Measurements from ENCODE around the gene ROS1.
A peak's percentile ranks its signal among the peaks of the same experiment; 100 is the strongest.
"Not testable (repeated sequence)": the region's sequence is repeated elsewhere in the genome, so short reads cannot be mapped to it uniquely, and the experiment has no call there.

Gene ROS1

DNA sequence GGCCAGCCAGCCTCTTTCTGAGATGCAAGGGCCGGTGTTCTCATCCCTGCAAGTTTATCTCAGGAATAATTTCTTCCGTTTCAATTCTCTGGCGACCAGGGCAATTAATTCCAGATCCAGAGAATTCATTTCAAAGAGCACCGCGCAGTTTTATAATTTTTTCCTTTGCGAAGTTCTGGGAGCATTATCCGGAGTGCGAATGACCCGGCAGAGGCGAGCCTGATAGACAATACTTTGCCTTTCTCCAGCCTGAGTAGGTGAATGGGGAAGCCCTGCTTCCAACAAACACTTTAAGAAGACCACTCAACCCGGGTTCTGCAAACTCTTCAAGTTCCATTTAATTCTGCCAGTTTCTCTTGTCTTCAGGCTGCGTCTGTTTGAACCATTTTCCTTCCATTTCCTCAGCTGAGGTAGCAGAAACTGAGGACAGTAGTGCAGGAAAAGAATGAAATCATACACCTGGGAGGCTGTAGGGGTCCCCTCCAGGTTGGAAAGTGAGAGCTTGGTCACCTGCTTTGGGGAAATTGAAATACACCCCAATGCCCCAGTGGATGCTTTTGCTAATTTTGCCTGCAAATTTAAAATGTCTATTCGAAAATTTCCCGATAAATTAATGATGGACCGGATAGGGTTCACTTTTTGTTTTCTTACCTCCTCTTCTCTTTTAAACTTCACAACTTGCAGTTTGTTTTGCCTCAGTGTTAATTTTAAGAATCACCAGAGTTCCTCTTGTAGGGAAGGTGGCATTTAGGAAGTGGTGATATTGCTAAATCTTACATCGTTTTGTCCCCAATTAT lies 159.3 kb downstream of the ROS1 start:
- no peak for DNase-seq (ENCODE audit: low spot score)

DNA sequence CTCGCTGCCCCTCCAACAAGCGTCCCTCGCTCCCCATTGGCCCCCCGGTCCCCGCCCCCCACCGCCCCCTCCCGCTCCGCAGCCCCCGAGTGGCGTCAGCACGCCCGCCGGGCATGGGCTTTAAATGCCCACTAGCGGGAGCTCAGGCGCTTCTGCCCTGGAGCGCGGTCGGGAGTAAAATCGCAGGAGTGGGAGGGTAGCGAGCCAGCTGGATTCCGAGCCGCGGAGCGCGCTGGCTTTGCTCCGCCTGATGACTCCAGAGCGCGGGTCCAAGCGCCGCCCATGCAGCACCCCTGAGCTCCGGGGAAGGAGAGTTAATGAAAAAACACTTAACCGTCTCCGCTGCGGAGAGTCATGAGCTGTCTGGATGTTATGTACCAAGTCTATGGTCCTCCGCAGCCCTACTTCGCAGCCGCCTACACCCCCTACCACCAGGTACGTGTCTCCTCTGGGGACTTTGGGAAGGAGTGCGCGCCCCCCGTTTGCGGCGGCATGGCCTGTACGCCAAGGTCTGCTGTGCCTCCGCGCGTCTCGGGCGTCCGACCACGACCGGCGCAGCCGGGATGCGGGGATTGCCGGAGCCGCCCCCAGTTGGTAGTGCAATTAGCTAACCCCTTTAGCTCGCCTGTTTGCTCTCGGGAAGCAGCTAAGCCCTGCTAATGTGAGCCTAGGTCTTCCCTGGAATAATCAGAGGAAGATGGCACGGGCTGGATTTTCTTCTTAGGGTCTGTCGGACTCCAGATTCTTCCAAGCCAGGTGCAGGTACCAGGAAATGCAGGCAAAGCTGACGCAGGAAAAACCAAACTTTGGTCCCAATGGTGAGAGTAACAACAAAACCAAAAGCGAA lies 160.1 kb downstream of the ROS1 start, which contains the start of gene VGLL2:
VGLL2 (plus strand) TSS at position 149 of the 847 bp plus-strand sequence; CDS start at position 355, 206 bp downstream.
- peak; percentile 30 for DNase-seq (ENCODE audit: low spot score)

DNA sequence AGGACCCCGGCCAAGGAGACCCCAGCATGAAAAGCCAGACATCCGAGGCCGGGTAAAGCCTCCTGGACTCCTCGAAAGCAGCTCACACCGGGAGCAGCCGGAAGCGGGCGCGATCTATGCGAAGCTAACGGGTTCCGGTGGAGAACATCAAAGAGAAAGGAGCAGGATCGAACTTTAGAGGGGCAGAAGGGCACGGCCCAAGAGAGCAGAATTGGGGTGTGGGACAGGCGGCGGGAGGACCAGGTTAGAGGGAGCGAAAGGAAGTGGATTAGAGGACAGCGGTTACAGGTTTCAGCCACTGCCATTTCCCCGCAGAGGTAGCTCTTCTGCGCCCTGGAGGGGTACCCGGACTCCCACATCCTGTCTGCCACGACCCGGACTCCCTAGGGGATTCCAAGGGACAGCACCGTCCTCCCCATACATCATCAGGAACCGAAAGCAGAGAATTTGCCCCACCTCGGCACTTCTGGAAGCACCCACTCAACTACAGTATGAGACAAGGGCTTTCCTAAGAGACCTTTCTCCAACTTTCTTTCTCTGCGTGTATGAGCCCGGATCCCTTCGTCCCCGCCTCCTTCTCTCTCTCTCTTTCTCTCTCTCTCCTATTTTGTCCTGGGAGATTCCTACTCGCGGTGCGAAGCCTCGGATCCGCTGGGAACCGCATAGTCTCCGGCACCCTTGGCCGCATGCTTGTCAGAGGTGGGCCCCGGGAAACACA lies 160.9 kb downstream of the ROS1 start:
- no peak for DNase-seq (ENCODE audit: low spot score)

DNA sequence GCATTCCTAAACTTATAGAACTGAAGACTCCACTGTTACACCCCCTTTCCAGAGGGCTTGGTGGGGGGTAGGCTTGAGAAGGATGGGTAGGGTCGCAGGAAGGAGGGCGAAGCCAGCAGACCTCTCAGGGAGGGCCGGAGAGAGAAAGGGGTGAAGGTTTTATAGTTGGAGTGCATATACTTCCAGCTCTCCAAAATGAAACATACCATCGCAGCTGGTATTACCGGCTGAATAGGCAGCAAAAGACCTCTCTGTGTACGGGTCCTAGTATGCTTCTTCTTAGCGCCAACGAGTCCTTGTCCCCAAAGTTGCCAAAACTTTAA lies 161.4 kb downstream of the ROS1 start:
- no peak for DNase-seq (ENCODE audit: low spot score)

DNA sequence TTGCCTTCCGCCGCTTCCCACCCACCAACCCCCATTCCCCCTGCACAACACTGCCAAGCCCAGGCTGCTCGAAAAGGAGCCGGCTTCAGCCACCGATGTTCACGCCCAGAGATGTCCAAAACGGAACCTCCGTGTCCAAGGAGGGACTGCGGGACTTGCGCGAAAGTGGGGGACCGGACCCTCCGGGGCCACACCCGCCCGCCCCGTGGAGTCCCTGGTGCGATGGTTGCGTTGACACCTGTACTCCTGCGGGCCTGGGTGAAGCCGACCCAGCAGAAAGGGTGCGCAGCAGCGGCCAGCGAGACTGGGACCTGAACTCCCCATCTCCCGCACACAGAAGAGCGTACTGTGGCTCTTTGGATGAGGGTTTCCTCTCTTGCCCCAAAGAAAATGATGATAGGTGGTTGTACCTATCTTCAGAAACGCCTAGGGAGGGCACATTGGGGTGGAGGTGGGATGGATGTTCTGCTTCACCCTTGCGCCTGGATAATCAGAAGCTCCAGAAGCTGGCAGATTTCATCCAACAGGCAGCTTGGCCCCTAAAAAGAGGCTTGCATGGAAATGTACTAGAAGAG lies 162.3 kb downstream of the ROS1 start:
- no peak for DNase-seq (ENCODE audit: low spot score)

DNA sequence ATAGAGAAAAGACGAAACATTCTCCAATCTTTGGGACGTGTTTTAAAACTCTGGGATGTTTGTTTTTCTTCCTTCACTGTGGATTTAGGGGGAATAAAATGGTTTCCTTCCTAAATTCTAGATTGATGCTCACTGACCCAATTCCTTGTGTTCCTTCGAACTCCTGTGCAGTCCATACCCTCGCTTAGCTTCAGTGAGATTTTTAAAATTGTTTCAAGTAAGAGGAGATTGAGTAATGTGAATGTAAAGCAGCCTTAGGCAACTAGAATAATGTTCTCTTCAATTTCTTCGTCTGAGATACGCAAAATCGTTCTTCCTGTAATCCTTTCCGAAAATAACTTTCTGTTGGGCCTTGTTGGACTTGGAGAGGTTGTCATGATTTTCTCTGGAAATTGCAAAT lies 162.9 kb downstream of the ROS1 start:
- no peak for DNase-seq (ENCODE audit: low spot score)

DNA sequence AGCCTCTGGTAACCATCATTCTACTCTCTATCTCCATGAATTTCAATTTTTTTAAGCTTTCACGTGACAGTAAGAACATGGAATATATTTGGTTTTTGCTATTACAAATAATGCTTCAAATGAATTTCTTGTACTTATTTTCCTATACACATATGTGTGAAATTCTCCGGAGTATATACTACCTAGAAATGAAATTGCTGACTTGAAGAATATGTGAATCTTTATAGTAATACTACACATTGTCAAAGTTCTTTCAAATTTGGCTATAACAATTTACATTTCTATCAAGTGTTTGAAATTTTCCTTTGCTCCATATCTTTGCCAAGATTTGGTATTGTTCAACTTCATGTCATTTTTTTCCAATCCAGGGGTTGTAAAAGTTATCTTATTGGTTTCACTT lies 172.0 kb downstream of the ROS1 start:
- DNase-seq (ENCODE audit: low spot score), result no peak

DNA sequence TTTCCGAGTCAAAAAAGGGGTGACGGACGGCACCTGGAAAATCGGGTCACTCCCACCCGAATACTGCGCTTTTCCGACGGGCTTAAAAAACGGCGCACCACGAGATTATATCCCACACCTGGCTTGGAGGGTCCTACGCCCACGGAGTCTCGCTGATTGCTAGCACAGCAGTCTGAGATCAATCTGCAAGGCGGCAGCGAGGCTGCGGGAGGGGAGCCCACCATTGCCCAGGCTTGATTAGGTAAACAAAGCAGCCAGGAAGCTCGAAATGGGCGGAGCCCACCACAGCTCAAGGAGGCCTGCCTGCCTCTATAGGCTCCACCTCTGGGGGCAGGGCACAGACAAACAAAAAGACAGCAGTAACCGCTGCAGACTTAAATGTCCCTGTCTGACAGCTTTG lies 180.8 kb downstream of the ROS1 start:
- not testable (repeated sequence) for DNase-seq (ENCODE audit: low spot score)

DNA sequence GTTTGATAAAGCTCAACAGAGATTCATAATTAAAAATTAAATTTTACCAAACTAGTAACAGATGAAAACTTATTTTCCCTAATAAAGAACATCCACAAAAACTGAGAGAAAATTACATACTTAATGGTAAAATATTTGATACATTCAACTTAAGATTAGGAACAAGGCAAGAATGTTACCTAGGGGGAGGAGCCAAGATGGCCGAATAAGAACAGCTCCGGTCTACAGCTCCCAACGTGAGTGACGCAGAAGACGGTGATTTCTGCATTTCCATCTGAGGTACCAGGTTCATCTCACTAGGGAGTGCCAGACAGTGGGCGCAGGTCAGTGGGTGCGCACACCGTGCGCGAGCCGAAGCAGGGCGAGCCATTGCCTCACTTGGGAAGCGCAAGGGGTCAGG lies 181.2 kb downstream of the ROS1 start:
- DNase-seq (ENCODE audit: low spot score), result not testable (repeated sequence)

Data from pons (tissue), 1 donor.